ENCODE results near the gene SLC35F4. TPM values are rescaled to one million over a fixed set of nuclear protein-coding genes. Genes with fewer than 3 reads are reported as not detected.

Gene SLC35F4
- total and polyA plus RNA-seq, 2 donors from 2014 or later: 0.30 TPM; not detected in 1

- Histone ChIP-seq H3K27ac (ENCODE audit: low read depth in 2 of 2, low read length in 2 of 2) (no peak overlapping the region), H3K9ac (ENCODE audit: low read length in 3 of 3) (no peak overlapping the region), H3K4me3 (ENCODE audit: low read length in 3 of 3) (no peak overlapping the region), H3K4me1 (ENCODE audit: control insufficient read depth in 2 of 3, insufficient read depth in 2 of 3, low read depth in 1 of 3, low read length in 3 of 3) (no peaks in the 10 kb centered on the region), H3K27me3 (ENCODE audit: control insufficient read depth, insufficient read depth, low read length) (no peaks in the 10 kb centered on the region), H3K36me3 (ENCODE audit: control insufficient read depth in 2 of 3, insufficient read depth in 3 of 3, low read length in 3 of 3) (no peaks in the 10 kb centered on the region), H3K9me3 (ENCODE audit: control insufficient read depth in 2 of 3, insufficient read depth in 1 of 3, low read length in 3 of 3) (no peaks in the 10 kb centered on the region)
- FAIRE-seq (no peak), DNase-seq (no peak)
- no peak for TF ChIP-seq CTCF (IDR thresholded peaks at IDR 0.05; ENCODE audit: borderline replicate concordance, extremely low read depth, insufficient read depth)
- intact Hi-C loops (cut with DNase I): no loop called here
Observed at GRCh38 chr14:57797160-57797559, 68.7 kb downstream of the SLC35F4 start.

- intact Hi-C loops (cut with DNase I): no loop called here
- FAIRE-seq (no peak), DNase-seq (peak in 1 of 5 donors; percentile 26)
- H3K36me3 ChIP-seq (ENCODE audit: control insufficient read depth in 2 of 3, insufficient read depth in 3 of 3, low read length in 3 of 3): no peaks in the 10 kb centered on the region
- H3K4me1 ChIP-seq (ENCODE audit: control insufficient read depth in 2 of 3, insufficient read depth in 2 of 3, low read depth in 1 of 3, low read length in 3 of 3): no peaks in the 10 kb centered on the region
- no peak for TF ChIP-seq CTCF (IDR thresholded peaks at IDR 0.05; ENCODE audit: borderline replicate concordance, extremely low read depth, insufficient read depth)
- no peak overlapping the region for H3K4me3 ChIP-seq (ENCODE audit: low read length in 3 of 3)
- H3K9ac ChIP-seq (ENCODE audit: low read length in 3 of 3): no peak overlapping the region
- H3K27ac ChIP-seq (ENCODE audit: low read depth in 2 of 2, low read length in 2 of 2): no peak overlapping the region
- H3K9me3 ChIP-seq (ENCODE audit: control insufficient read depth in 2 of 3, insufficient read depth in 1 of 3, low read length in 3 of 3): no peaks in the 10 kb centered on the region
- no peaks in the 10 kb centered on the region for H3K27me3 ChIP-seq (ENCODE audit: control insufficient read depth, insufficient read depth, low read length)
Observed at GRCh38 chr14:57796556-57796955, 69.3 kb downstream of the SLC35F4 start.

GRCh38 chr14:57785058-57785457 is 80.8 kb downstream of the SLC35F4 start:
- Histone ChIP-seq H3K27me3 (ENCODE audit: control insufficient read depth, insufficient read depth, low read length) (no peaks in the 10 kb centered on the region), H3K4me1 (ENCODE audit: control insufficient read depth in 2 of 3, insufficient read depth in 2 of 3, low read depth in 1 of 3, low read length in 3 of 3) (no peaks in the 10 kb centered on the region), H3K9ac (ENCODE audit: low read length in 3 of 3) (no peak overlapping the region), H3K36me3 (ENCODE audit: control insufficient read depth in 2 of 3, insufficient read depth in 3 of 3, low read length in 3 of 3) (no peaks in the 10 kb centered on the region), H3K9me3 (ENCODE audit: control insufficient read depth in 2 of 3, insufficient read depth in 1 of 3, low read length in 3 of 3) (peaks cover 0 to 13% (median 2%) of the 10 kb centered on the region in 3 donors), H3K27ac (ENCODE audit: low read depth in 2 of 2, low read length in 2 of 2) (no peak overlapping the region), H3K4me3 (ENCODE audit: low read length in 3 of 3) (no peak overlapping the region)
- FAIRE-seq (no peak), DNase-seq (no peak)
- intact Hi-C loops (cut with DNase I): no loop called here
- no peak for TF ChIP-seq CTCF (IDR thresholded peaks at IDR 0.05; ENCODE audit: borderline replicate concordance, extremely low read depth, insufficient read depth)

GRCh38 chr14:57771801-57772200 is 94.1 kb downstream of the SLC35F4 start:
- H3K27me3 ChIP-seq (ENCODE audit: control insufficient read depth, insufficient read depth, low read length): no peaks in the 10 kb centered on the region
- H3K4me3 ChIP-seq (ENCODE audit: low read length in 3 of 3): no peak overlapping the region
- no peak for DNase-seq
- intact Hi-C loops (cut with DNase I): no loop called here
- FAIRE-seq: no peak
- no peaks in the 10 kb centered on the region for H3K9me3 ChIP-seq (ENCODE audit: control insufficient read depth in 2 of 3, insufficient read depth in 1 of 3, low read length in 3 of 3)
- H3K4me1 ChIP-seq (ENCODE audit: control insufficient read depth in 2 of 3, insufficient read depth in 2 of 3, low read depth in 1 of 3, low read length in 3 of 3): no peaks in the 10 kb centered on the region
- no peak overlapping the region for H3K9ac ChIP-seq (ENCODE audit: low read length in 3 of 3)
- H3K27ac ChIP-seq (ENCODE audit: low read depth in 2 of 2, low read length in 2 of 2): peak overlapping the region in 1 of 2 donors; percentile 23
- no peaks in the 10 kb centered on the region for H3K36me3 ChIP-seq (ENCODE audit: control insufficient read depth in 2 of 3, insufficient read depth in 3 of 3, low read length in 3 of 3)
- TF ChIP-seq CTCF (IDR thresholded peaks at IDR 0.05; ENCODE audit: borderline replicate concordance, extremely low read depth, insufficient read depth): no peak

All from kidney (tissue), 14 donors.